GM12878 (cell line): ENCODE results near the gene NLRP7. TPM values are rescaled to one million over a fixed set of nuclear protein-coding genes. Genes with fewer than 3 reads are reported as not detected.

Experiments used
- ATAC-seq: fragments of 200-7000 bp; cut with Tn5 transposase; 3 replicates; pipeline ENCODE4 v1.9.1; 2020; ENCODE audit warnings: mild to moderate bottlenecking, moderate library complexity
- BruUV-seq: library from RNA; stranded (reverse); fragments of 400-500 nt; replicated peaks from 2 replicates; lab custom pipeline; 2021; lab: Mats Ljungman, UMichigan
- CTCF ChIA-PET: fragments of 300-600 bp; sonication (Branson Sonifier 250); formaldehyde crosslinking; extraction: SDS; loops from one replicate; lab custom pipeline; 2021; ENCODE audit warnings: inconsistent platforms; lab: Yijun Ruan, JAX
- POLR2A ChIA-PET: fragments of 350-600 bp; formaldehyde crosslinking; extraction: SDS; loops from one replicate; lab custom pipeline; 2021; ENCODE audit warnings: inconsistent platforms; lab: Charles Lee
- RAD21 ChIA-PET: fragments of 300-600 bp; sonication (Branson Sonifier 250); formaldehyde crosslinking; loops from one replicate; lab custom pipeline; 2023; ENCODE audit warnings: antibody characterized with exemption; ENCODE audit not compliant: unreplicated experiment; lab: Charles Lee
- SMC1A ChIA-PET: fragments of 300-600 bp; sonication (Branson Sonifier 250); formaldehyde crosslinking; loops from one replicate; lab custom pipeline; 2023; ENCODE audit not compliant: unreplicated experiment, uncharacterized antibody; lab: Charles Lee
- DNase-seq: peaks from one replicate; pipeline ENCODE4 v3.0.0-alpha.2; 2011; ENCODE audit warnings: low read depth, low spot score
- FAIRE-seq: peaks from 3 replicates; lab custom pipeline; 2011; peaks lifted over from hg19 to GRCh38; lab: Jason Lieb, UNC
- H2AFZ ChIP-seq: 2 replicates; pipeline ENCODE4 v1.6.0; 2011; ENCODE audit warnings: low read depth, low read length, control low read depth; ENCODE audit not compliant: control insufficient read depth
- H3K27ac ChIP-seq: 2 replicates; pipeline ENCODE4 v1.5.1; 2011; ENCODE audit warnings: control low read depth; ENCODE audit not compliant: control insufficient read depth, insufficient read depth
- H3K27me3 ChIP-seq, 2 experiments: replicated peaks in 1 of 2; 2 replicates each; pipeline versions ENCODE4 v1.6.0 to v1.6.1; 2011; ENCODE audit warnings: low read length in 1 of 2; ENCODE audit not compliant: control insufficient read depth in 2 of 2, insufficient read depth in 2 of 2
- H3K36me3 ChIP-seq, 2 experiments: 2 replicates each; pipeline ENCODE4 v1.5.1; 2011; ENCODE audit warnings: low read length in 1 of 2; ENCODE audit not compliant: control insufficient read depth in 2 of 2, insufficient read depth in 2 of 2
- H3K4me1 ChIP-seq: 2 replicates; pipeline ENCODE4 v1.6.1; 2011; ENCODE audit warnings: mild to moderate bottlenecking, low read length, moderate library complexity, mixed read lengths; ENCODE audit not compliant: control insufficient read depth, insufficient read depth
- H3K4me2 ChIP-seq: 2 replicates; pipeline ENCODE4 v1.6.0; 2011; ENCODE audit warnings: control low read depth; ENCODE audit not compliant: control insufficient read depth, insufficient read depth
- H3K4me3 ChIP-seq: fragments of 200-600 bp; sonication (generic); 2 replicates; pipeline ENCODE4 v1.5.1; 2016
- H3K79me2 ChIP-seq: 2 replicates; pipeline ENCODE4 v1.6.0; 2011; ENCODE audit warnings: low read length; ENCODE audit not compliant: control insufficient read depth, insufficient read depth
- H3K9ac ChIP-seq: 2 replicates; pipeline ENCODE4 v1.8.0; 2011; ENCODE audit warnings: low read length, control low read depth, mixed read lengths; ENCODE audit not compliant: control insufficient read depth, insufficient read depth
- H3K9me3 ChIP-seq: replicated peaks from 3 replicates; pipeline ENCODE4 v1.5.1; 2011; ENCODE audit warnings: mild to moderate bottlenecking, low read length; ENCODE audit not compliant: control insufficient read depth, insufficient read depth
- H4K20me1 ChIP-seq: 2 replicates; pipeline ENCODE4 v1.6.0; 2011; ENCODE audit not compliant: control insufficient read depth, insufficient read depth
- DPF2 ChIP-seq: fragments of 450-650 bp; IDR thresholded peaks from 2 replicates; pipeline ENCODE4 v1.6.1; 2017; ENCODE audit warnings: mild to moderate bottlenecking
- EGR1 ChIP-seq, 2 experiments: IDR thresholded peaks; 1 replicate in 1 of 2; 2 replicates in 1 of 2; pipeline ENCODE4 v1.6.1; 2011 to 2012; ENCODE audit warnings: low read depth in 2 of 2, low read length in 2 of 2, borderline replicate concordance in 1 of 2, mild to moderate bottlenecking in 1 of 2, moderate library complexity in 1 of 2
- JUNB ChIP-seq: IDR thresholded peaks from 2 replicates; pipeline ENCODE4 v1.6.1; 2016; ENCODE audit warnings: antibody characterized with exemption, mild to moderate bottlenecking
- MYB ChIP-seq: fragments of 150-350 bp; IDR thresholded peaks from 2 replicates; pipeline ENCODE4 v1.6.1; 2014; ENCODE audit warnings: mild to moderate bottlenecking, low read depth, low read length, borderline replicate concordance
- NR2C2 ChIP-seq: IDR thresholded peaks from 2 replicates; pipeline ENCODE4 v1.6.1; 2011; ENCODE audit warnings: borderline replicate concordance, low read depth; ENCODE audit not compliant: control insufficient read depth, insufficient read length
- NR2F1 ChIP-seq: fragments of 450-650 bp; conservative IDR thresholded peaks from 2 replicates; pipeline ENCODE4 v1.6.1; 2017; ENCODE audit warnings: mild to moderate bottlenecking
- NRF1 ChIP-seq: conservative IDR thresholded peaks from 2 replicates; pipeline ENCODE4 v1.6.1; 2011; ENCODE audit warnings: mild to moderate bottlenecking, low read depth, low read length, improper control_type of control experiment
- SMAD1 ChIP-seq: fragments of 450-650 bp; IDR thresholded peaks from 2 replicates; pipeline ENCODE4 v1.6.1; 2018; ENCODE audit warnings: mild to moderate bottlenecking, low read depth; ENCODE audit not compliant: partially characterized antibody
- STAT1 ChIP-seq: fragments of 450-650 bp; conservative IDR thresholded peaks from 2 replicates; pipeline ENCODE4 v1.6.1; 2014; ENCODE audit warnings: antibody characterized with exemption, mild to moderate bottlenecking
- SUPT20H ChIP-seq: IDR thresholded peaks from 2 replicates; pipeline ENCODE4 v1.6.1; 2011; ENCODE audit warnings: low read depth, mild to moderate bottlenecking, low read length, moderate library complexity, borderline replicate concordance; ENCODE audit not compliant: control insufficient read depth
- TARDBP ChIP-seq: IDR thresholded peaks from 2 replicates; pipeline ENCODE4 v1.6.1; 2016; ENCODE audit warnings: borderline replicate concordance
- TCF3 ChIP-seq: IDR thresholded peaks from 2 replicates; pipeline ENCODE4 v1.6.1; 2012; ENCODE audit warnings: low read depth, mild to moderate bottlenecking, low read length, borderline replicate concordance; ENCODE audit not compliant: insufficient read depth
- ZNF217 ChIP-seq: fragments of 450-650 bp; IDR thresholded peaks from 2 replicates; pipeline ENCODE4 v1.6.1; 2017; ENCODE audit warnings: antibody characterized with exemption, mild to moderate bottlenecking
- ZSCAN29 ChIP-seq: fragments of 450-650 bp; IDR thresholded peaks from 2 replicates; pipeline ENCODE4 v1.6.1; 2017; ENCODE audit warnings: mild to moderate bottlenecking, moderate library complexity
- ZZZ3 ChIP-seq: IDR thresholded peaks from 2 replicates; pipeline ENCODE4 v1.6.1; 2011; ENCODE audit warnings: low read depth; ENCODE audit not compliant: control insufficient read depth, insufficient read length
- WGBS: methylation state at CpG from one replicate; pipeline ENCODE4 v1.1.6; 2016; ENCODE audit warnings: low lambda C conversion rate; ENCODE audit not compliant: insufficient replicate concordance, insufficient coverage; ENCODE audit errors: missing lambda C conversion rate; 5-methylcytosine and 5-hydroxymethylcytosine counted together
- in situ Hi-C: fragments of 300-500 bp; cut with MboI; formaldehyde crosslinking; loops from 9 replicates; pipeline ENCODE4 v1.14.3; 2018; ENCODE audit warnings: mixed read lengths
- intact Hi-C: fragments of 100-400 bp; cut with micrococcal nuclease; formaldehyde crosslinking; loops from one replicate; pipeline ENCODE4 v1.14.2; 2022; ENCODE audit not compliant: unreplicated experiment
- polyA plus RNA-seq, 11 experiments: library from polyadenylated mRNA; depleted of rRNA in 4 of 11; unstranded in 6 of 11; stranded (reverse) in 5 of 11; fragments of >200 nt; fragmentation: Nextera tagmentation in 4 of 11; fragmentation: Illumina TruSeq in 1 of 11; extraction: Ambion mirVana in 4 of 11; extraction: Trizol in 1 of 11; gene quantifications; 1 replicate in 1 of 11; 2 replicates in 10 of 11; pipeline versions ENCODE4 v1.2.1 to v1.2.3, GENCODE V29; 2011 to 2016; ENCODE audit warnings: inconsistent platforms in 2 of 11, missing spikeins in 2 of 11, low read depth in 1 of 11
- total RNA-seq, 4 experiments: library from RNA; depleted of rRNA in 3 of 4; stranded (reverse); fragments of >200 nt in 3 of 4; fragmentation: Illumina TruSeq in 1 of 4; extraction: Trizol in 1 of 4; gene quantifications; 2 replicates each; pipeline versions ENCODE4 v1.2.1 to v1.2.3, GENCODE V29; 2013 to 2021
- TF ChIP-seq, protein P1 (sequence below): fragments of 450-650 bp; IDR thresholded peaks from 2 replicates; pipeline ENCODE4 v1.6.1; 2014; ENCODE audit warnings: mild to moderate bottlenecking
- TF ChIP-seq, protein P2 (sequence below): IDR thresholded peaks from 2 replicates; pipeline ENCODE4 v1.6.1; 2011; ENCODE audit warnings: borderline replicate concordance, low read depth, mild to moderate bottlenecking, moderate library complexity, low read length; ENCODE audit not compliant: insufficient read depth, poor library complexity, severe bottlenecking
- TF ChIP-seq, protein P3 (sequence below): fragments of 450-650 bp; IDR thresholded peaks from 2 replicates; pipeline ENCODE4 v1.6.1; 2016; ENCODE audit warnings: mild to moderate bottlenecking, moderate library complexity, borderline replicate concordance

NLRP7 gene
- total and polyA plus RNA-seq, 10 of the 15 experiments (the other 5 are each of a cell fraction or from before 2014, with no cell fraction given) = 0.08 to 3.4 (median 0.31) TPM

DNA sequence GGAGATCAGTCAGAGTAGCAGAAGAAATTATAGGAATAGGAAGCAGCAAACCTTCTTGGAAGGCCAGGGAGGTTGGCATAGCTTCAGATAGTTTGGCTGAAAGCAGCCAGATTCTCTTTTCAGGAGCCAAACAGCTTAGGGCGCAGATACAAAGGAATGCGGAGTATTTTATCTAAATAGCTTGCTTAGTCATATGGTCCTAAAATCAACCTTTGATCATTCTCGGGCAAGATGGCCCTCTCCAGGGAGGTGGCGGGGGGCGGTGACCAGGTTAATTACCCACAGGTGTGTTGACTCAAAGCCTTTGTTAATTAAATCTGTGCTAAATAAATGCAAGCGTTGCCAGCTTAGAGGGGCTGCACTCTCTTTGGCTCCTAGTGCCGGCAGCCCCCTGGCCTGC is 53.9 kb downstream of the NLRP7 start (continued):
- TF ChIP-seq DPF2 = no peak

- RAD21 ChIA-PET = no interaction called here
- no TSS peak for BruUV-seq
- H4K20me1 ChIP-seq = no peaks in the 10 kb centered on the region
- TF ChIP-seq EGR1 (IDR thresholded peaks at IDR 0.05; ENCODE audit: borderline replicate concordance in 1 of 2, low read depth in 2 of 2, low read length in 2 of 2) (no peak), ZSCAN29 (no peak), TARDBP (no peak), JUNB (no peak), MYB (no peak), NR2F1 (no peak), ZNF217 (no peak), SUPT20H (no peak), STAT1 (no peak), NR2C2 (no peak), ZZZ3 (no peak), SMAD1 (no peak), NRF1 (no peak), TCF3 (no peak)
- TF ChIP-seq, protein P1, sequence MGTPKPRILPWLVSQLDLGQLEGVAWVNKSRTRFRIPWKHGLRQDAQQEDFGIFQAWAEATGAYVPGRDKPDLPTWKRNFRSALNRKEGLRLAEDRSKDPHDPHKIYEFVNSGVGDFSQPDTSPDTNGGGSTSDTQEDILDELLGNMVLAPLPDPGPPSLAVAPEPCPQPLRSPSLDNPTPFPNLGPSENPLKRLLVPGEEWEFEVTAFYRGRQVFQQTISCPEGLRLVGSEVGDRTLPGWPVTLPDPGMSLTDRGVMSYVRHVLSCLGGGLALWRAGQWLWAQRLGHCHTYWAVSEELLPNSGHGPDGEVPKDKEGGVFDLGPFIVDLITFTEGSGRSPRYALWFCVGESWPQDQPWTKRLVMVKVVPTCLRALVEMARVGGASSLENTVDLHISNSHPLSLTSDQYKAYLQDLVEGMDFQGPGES = no peak
- TF ChIP-seq, protein P2, sequence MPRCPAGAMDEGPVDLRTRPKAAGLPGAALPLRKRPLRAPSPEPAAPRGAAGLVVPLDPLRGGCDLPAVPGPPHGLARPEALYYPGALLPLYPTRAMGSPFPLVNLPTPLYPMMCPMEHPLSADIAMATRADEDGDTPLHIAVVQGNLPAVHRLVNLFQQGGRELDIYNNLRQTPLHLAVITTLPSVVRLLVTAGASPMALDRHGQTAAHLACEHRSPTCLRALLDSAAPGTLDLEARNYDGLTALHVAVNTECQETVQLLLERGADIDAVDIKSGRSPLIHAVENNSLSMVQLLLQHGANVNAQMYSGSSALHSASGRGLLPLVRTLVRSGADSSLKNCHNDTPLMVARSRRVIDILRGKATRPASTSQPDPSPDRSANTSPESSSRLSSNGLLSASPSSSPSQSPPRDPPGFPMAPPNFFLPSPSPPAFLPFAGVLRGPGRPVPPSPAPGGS = no peak
- TF ChIP-seq, protein P3, sequence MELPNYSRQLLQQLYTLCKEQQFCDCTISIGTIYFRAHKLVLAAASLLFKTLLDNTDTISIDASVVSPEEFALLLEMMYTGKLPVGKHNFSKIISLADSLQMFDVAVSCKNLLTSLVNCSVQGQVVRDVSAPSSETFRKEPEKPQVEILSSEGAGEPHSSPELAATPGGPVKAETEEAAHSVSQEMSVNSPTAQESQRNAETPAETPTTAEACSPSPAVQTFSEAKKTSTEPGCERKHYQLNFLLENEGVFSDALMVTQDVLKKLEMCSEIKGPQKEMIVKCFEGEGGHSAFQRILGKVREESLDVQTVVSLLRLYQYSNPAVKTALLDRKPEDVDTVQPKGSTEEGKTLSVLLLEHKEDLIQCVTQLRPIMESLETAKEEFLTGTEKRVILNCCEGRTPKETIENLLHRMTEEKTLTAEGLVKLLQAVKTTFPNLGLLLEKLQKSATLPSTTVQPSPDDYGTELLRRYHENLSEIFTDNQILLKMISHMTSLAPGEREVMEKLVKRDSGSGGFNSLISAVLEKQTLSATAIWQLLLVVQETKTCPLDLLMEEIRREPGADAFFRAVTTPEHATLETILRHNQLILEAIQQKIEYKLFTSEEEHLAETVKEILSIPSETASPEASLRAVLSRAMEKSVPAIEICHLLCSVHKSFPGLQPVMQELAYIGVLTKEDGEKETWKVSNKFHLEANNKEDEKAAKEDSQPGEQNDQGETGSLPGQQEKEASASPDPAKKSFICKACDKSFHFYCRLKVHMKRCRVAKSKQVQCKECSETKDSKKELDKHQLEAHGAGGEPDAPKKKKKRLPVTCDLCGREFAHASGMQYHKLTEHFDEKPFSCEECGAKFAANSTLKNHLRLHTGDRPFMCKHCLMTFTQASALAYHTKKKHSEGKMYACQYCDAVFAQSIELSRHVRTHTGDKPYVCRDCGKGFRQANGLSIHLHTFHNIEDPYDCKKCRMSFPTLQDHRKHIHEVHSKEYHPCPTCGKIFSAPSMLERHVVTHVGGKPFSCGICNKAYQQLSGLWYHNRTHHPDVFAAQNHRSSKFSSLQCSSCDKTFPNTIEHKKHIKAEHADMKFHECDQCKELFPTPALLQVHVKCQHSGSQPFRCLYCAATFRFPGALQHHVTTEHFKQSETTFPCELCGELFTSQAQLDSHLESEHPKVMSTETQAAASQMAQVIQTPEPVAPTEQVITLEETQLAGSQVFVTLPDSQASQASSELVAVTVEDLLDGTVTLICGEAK = no peak
Observed at GRCh38 chr19:54889566-54889965, 57.8 kb downstream of the NLRP7 start.

More at GRCh38 chr19:54889566-54889965, 57.8 kb downstream of the NLRP7 start:
- no peak for DNase-seq
- Histone ChIP-seq H3K27me3 (no peaks in the 10 kb centered on the region), H3K4me3 (no peak overlapping the region), H3K36me3 (no peaks in the 10 kb centered on the region), H3K4me1 (no peaks in the 10 kb centered on the region), H3K4me2 (no peak overlapping the region), H3K79me2 (no peaks in the 10 kb centered on the region), H3K9me3 (no peaks in the 10 kb centered on the region), H2AFZ (no peak overlapping the region), H3K27ac (no peak overlapping the region), H3K9ac (no peak overlapping the region)
- ChIA-PET POLR2A (no interaction called here), SMC1A (no interaction called here), CTCF (no interaction called here)
- no peak for ATAC-seq
- WGBS = 50% methylated on average over 11 of the region's 11 CpGs
- in situ Hi-C loops = no loop called here
- intact Hi-C loops = no loop called here
- FAIRE-seq = no peak
